ENCODE measurements around the gene RNF11. TPM values are rescaled to one million over a fixed set of nuclear protein-coding genes. Genes with fewer than 3 reads are reported as not detected.

The RNF11 gene
- total and polyA plus RNA-seq, 4 donors: 24.1 to 102 (median 48.7) TPM

GRCh38 chr1:51321924-51322280, 85.8 kb downstream of the RNF11 start:
- no peak for TF ChIP-seq JUND (IDR thresholded peaks at IDR 0.05)
- no peak for TF ChIP-seq HNF4G (IDR thresholded peaks at IDR 0.05)
- no peak for TF ChIP-seq RAD21 (IDR thresholded peaks at IDR 0.05)
- no peak for TF ChIP-seq EGR1 (IDR thresholded peaks at IDR 0.05; ENCODE audit: low read depth in 2 of 2)
- TF ChIP-seq HNF4A (conservative IDR thresholded peaks at IDR 0.05): no peak
- no peak for TF ChIP-seq GABPA (IDR thresholded peaks at IDR 0.05 in 1 of 2, conservative IDR thresholded peaks at IDR 0.05 in 1 of 2)
- no peak for TF ChIP-seq TAF1 (conservative IDR thresholded peaks at IDR 0.05)
- no peak for TF ChIP-seq YY1 (IDR thresholded peaks at IDR 0.05)
- TF ChIP-seq FOXA1 (IDR thresholded peaks at IDR 0.05): no peak
- TF ChIP-seq CTCF (IDR thresholded peaks at IDR 0.05; ENCODE audit: low read depth, low read length, missing input control): no peak
- TF ChIP-seq RXRA (IDR thresholded peaks at IDR 0.05): no peak
- TF ChIP-seq ATF3 (IDR thresholded peaks at IDR 0.05): no peak
- TF ChIP-seq MAX (IDR thresholded peaks at IDR 0.05): no peak
- 96% methylated on average over 2 of the region's 2 CpGs for WGBS
- no peaks in the 10 kb centered on the region for H3K27me3 ChIP-seq (ENCODE audit: control insufficient read depth in 4 of 4, insufficient read depth in 4 of 4, low read length in 3 of 4)
- H3K4me3 ChIP-seq (ENCODE audit: low read depth in 1 of 3, low read length in 3 of 3): no peak overlapping the region
- H3K9me3 ChIP-seq (ENCODE audit: control insufficient read depth in 4 of 4, low read length in 3 of 4): no peaks in the 10 kb centered on the region
- H3K9ac ChIP-seq (ENCODE audit: low read depth in 1 of 2, low read length in 2 of 2): no peak overlapping the region
- DNase-seq (ENCODE audit: low spot score): no peak
- no peak overlapping the region for H3K27ac ChIP-seq (ENCODE audit: low read depth in 1 of 2, low read length in 2 of 2)
- H3K4me1 ChIP-seq (ENCODE audit: control insufficient read depth in 4 of 4, insufficient read depth in 4 of 4, low read length in 3 of 4): no peaks in the 10 kb centered on the region
- no peaks in the 10 kb centered on the region for H3K36me3 ChIP-seq (ENCODE audit: control insufficient read depth in 4 of 4, insufficient read depth in 3 of 4, low read depth in 1 of 4, low read length in 3 of 4)

- no peaks in the 10 kb centered on the region for H3K4me1 ChIP-seq (ENCODE audit: control insufficient read depth in 4 of 4, insufficient read depth in 4 of 4, low read length in 3 of 4)
- H3K36me3 ChIP-seq (ENCODE audit: control insufficient read depth in 4 of 4, insufficient read depth in 3 of 4, low read depth in 1 of 4, low read length in 3 of 4): no peaks in the 10 kb centered on the region
- DNase-seq (ENCODE audit: low spot score): no peak
- H3K27me3 ChIP-seq (ENCODE audit: control insufficient read depth in 4 of 4, insufficient read depth in 4 of 4, low read length in 3 of 4): no peaks in the 10 kb centered on the region
- 96% methylated on average over 4 of the region's 4 CpGs for WGBS
- H3K4me3 ChIP-seq (ENCODE audit: low read depth in 1 of 3, low read length in 3 of 3): no peak overlapping the region
- no peaks in the 10 kb centered on the region for H3K9me3 ChIP-seq (ENCODE audit: control insufficient read depth in 4 of 4, low read length in 3 of 4)
- no peak overlapping the region for H3K27ac ChIP-seq (ENCODE audit: low read depth in 1 of 2, low read length in 2 of 2)
- no peak overlapping the region for H3K9ac ChIP-seq (ENCODE audit: low read depth in 1 of 2, low read length in 2 of 2)
- TF ChIP-seq FOXA1 (IDR thresholded peaks at IDR 0.05) (no peak), TAF1 (conservative IDR thresholded peaks at IDR 0.05) (no peak), CTCF (IDR thresholded peaks at IDR 0.05; ENCODE audit: low read depth, low read length, missing input control) (no peak), YY1 (IDR thresholded peaks at IDR 0.05) (no peak), HNF4A (conservative IDR thresholded peaks at IDR 0.05) (no peak), NR2F2 (IDR thresholded peaks at IDR 0.05) (no peak), FOXA2 (IDR thresholded peaks at IDR 0.05) (no peak), SP1 (IDR thresholded peaks at IDR 0.05) (no peak)
Observed at GRCh38 chr1:51322417-51323101, 86.5 kb downstream of the RNF11 start.

Other genes starting within 250 kb of the RNF11 start
- gene C1orf185, start 134.0 kb upstream of the RNF11 start, total RNA-seq: not detected
- not detected for gene C1orf185, start 134.0 kb upstream of the RNF11 start, polyA plus RNA-seq
- 1 to 10 TPM; 1.3 to 1.6 TPM for gene TTC39A, start 94.3 kb downstream of the RNF11 start, total RNA-seq
- gene TTC39A, start 94.3 kb downstream of the RNF11 start, polyA plus RNA-seq: 1 to 10 TPM in 1 of 2 donors, under 1 TPM in 1; 0.32 to 1.9 TPM